ENCODE measurements around the gene CEP95. TPM values are rescaled to one million over a fixed set of nuclear protein-coding genes. Genes with fewer than 3 reads are reported as not detected.

Gene CEP95
- total and polyA plus RNA-seq, 2 of the 13 experiments (the other 11 are each of a cell fraction or from before 2014, with no cell fraction given) = 65.9 to 68.8 TPM

GRCh38 chr17:64505340-64506200 is 1.2 kb upstream of the CEP95 start (continued):
- TF ChIP-seq MNT (IDR thresholded peaks at IDR 0.05) = peak; percentile 12; the same call in 1 of the 2 replicates
- TF ChIP-seq GABPB1 (CRISPR knock-in tag; IDR thresholded peaks at IDR 0.05) = peak; percentile 77
- peak; percentile 57 for TF ChIP-seq SRSF1 (optimal IDR thresholded peaks at IDR 0.05; ENCODE audit: low read depth, low read length)
- TF ChIP-seq JDP2 (CRISPR knock-in tag; IDR thresholded peaks at IDR 0.05; ENCODE audit: borderline replicate concordance) = no peak; the same call in 1 of the 2 replicates
- TF ChIP-seq NPAS2 (CRISPR knock-in tag; IDR thresholded peaks at IDR 0.05; ENCODE audit: borderline replicate concordance) = peak; percentile 42; the same call in 1 of the 2 replicates
- TF ChIP-seq ZNF44 (CRISPR knock-in tag; IDR thresholded peaks at IDR 0.05) = peak; percentile 57; the same call in 1 of the 2 replicates
- 0 out of 2 replicates have a peak, but pooled peaks have one; percentile 59 for TF ChIP-seq ZIK1 (CRISPR knock-in tag; IDR thresholded peaks at IDR 0.05; ENCODE audit: borderline replicate concordance, low read depth)
- TF ChIP-seq ZFP90 (CRISPR knock-in tag; IDR thresholded peaks at IDR 0.05; ENCODE audit: borderline replicate concordance) = peak; percentile 21; the same call in 1 of the 2 replicates
- TF ChIP-seq ZNF383 (CRISPR knock-in tag; IDR thresholded peaks at IDR 0.05; ENCODE audit: borderline replicate concordance) = no peak
- no peak for TF ChIP-seq MLX (CRISPR knock-in tag; IDR thresholded peaks at IDR 0.05)
- TF ChIP-seq ZNF512B (CRISPR knock-in tag; IDR thresholded peaks at IDR 0.05; ENCODE audit: borderline replicate concordance) = no peak
- TF ChIP-seq NFAT5 (CRISPR knock-in tag; IDR thresholded peaks at IDR 0.05) = no peak; the same call in 1 of the 2 replicates
- TF ChIP-seq ZBTB3 (CRISPR knock-in tag; IDR thresholded peaks at IDR 0.05; ENCODE audit: borderline replicate concordance, low read depth) = peak; percentile 77; the same call in 1 of the 2 replicates
- no peak for TF ChIP-seq JARID2 (CRISPR knock-in tag; IDR thresholded peaks at IDR 0.05; ENCODE audit: insufficient replicate concordance)
- TF ChIP-seq ZNF891 (CRISPR knock-in tag; IDR thresholded peaks at IDR 0.05) = no peak
- TF ChIP-seq ATAD3A (CRISPR knock-in tag; IDR thresholded peaks at IDR 0.05) = no peak
- peak; percentile 91 for TF ChIP-seq AGO1 (IDR thresholded peaks at IDR 0.05; ENCODE audit: low read depth, low read length, poor library complexity, severe bottlenecking)

All from HepG2 (cell line).